HUES48 (cell line): Measurements from ENCODE around the gene CCDC59.
"Not testable (repeated sequence)": the region's sequence is repeated elsewhere in the genome, so short reads cannot be mapped to it uniquely, and the experiment has no call there.

ENCODE experiments used
- H3K27ac ChIP-seq: one replicate; pipeline ENCODE4 v1.7.0; 2013; ENCODE audit warnings: low read depth, low read length, inconsistent platforms
- H3K27me3 ChIP-seq: 2 replicates; pipeline ENCODE4 v1.6.1; 2013; ENCODE audit warnings: mild to moderate bottlenecking, low read length; ENCODE audit not compliant: control insufficient read depth, insufficient read depth
- H3K36me3 ChIP-seq: 2 replicates; pipeline ENCODE4 v1.6.1; 2013; ENCODE audit warnings: low read length; ENCODE audit not compliant: control insufficient read depth, insufficient read depth
- H3K4me1 ChIP-seq: 2 replicates; pipeline ENCODE4 v1.6.1; 2013; ENCODE audit warnings: mild to moderate bottlenecking, low read length; ENCODE audit not compliant: control insufficient read depth, insufficient read depth
- H3K4me3 ChIP-seq: 2 replicates; pipeline ENCODE4 v1.5.1; 2013; ENCODE audit warnings: mild to moderate bottlenecking, low read depth, low read length
- H3K9ac ChIP-seq: 2 replicates; pipeline ENCODE4 v1.6.1; 2013; ENCODE audit warnings: mild to moderate bottlenecking, low read depth, low read length, moderate library complexity
- H3K9me3 ChIP-seq: 2 replicates; pipeline ENCODE4 v1.6.1; 2013; ENCODE audit warnings: low read length; ENCODE audit not compliant: control insufficient read depth, insufficient read depth

CCDC59 gene

GRCh38 chr12:82361461-82361915, 3.3 kb upstream of the CCDC59 start:
- no peak overlapping the region for H3K4me3 ChIP-seq
- no peak overlapping the region for H3K27ac ChIP-seq
- H3K36me3 ChIP-seq: peaks cover 5% of the 10 kb centered on the region
- H3K9me3 ChIP-seq: no peaks in the 10 kb centered on the region
- no peak overlapping the region for H3K9ac ChIP-seq
- peaks cover 14% of the 10 kb centered on the region for H3K4me1 ChIP-seq
- H3K27me3 ChIP-seq: no peaks in the 10 kb centered on the region

DNA sequence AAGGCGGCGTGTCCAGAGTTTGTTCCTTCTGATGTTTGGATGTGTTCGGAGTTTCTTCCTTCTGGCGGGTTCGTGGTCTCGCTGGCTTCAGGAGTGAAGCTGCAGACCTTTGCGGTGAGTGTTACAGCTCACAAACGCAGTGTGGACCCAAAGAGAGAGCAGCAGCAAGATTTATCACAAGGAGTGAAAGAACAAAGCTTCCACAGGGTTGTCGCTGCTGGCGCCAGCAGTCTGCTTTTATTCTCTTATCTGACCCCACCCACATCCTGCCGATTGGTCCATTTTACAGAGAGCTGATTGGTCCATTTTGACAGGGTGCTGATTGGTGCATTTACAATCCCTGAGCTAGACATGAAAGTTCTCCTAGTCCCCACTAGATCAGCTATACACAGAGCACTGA, 2.6 kb upstream of the CCDC59 start:
- peaks cover 12% of the 10 kb centered on the region for H3K36me3 ChIP-seq
- H3K9ac ChIP-seq, H3K4me3 ChIP-seq, H3K27me3 ChIP-seq, H3K4me1 ChIP-seq, H3K9me3 ChIP-seq, H3K27ac ChIP-seq: not testable (repeated sequence)

DNA sequence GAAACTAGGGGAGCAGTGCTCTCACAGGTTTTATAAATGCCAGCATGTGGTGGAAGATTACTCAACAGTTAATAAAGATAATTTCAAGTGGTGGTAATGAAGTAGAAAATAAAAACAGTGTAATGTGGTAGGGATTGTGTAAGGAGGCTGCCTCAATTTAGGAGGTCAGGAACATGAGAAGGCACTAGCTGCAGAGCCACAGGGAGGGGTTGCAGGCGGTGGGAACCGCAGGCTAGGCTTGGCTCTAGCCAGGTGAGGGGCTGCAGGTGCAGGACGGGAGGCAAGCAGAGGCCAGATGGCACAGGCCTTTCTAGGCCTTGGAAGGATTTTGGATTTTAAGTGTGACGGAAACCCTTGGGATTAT, 910 bp upstream of the CCDC59 start:
- peaks cover 8% of the 10 kb centered on the region; the same call in 1 of the 2 replicates for H3K4me1 ChIP-seq
- H3K27me3 ChIP-seq: no peaks in the 10 kb centered on the region
- peak overlapping the region; percentile 98 for H3K4me3 ChIP-seq
- H3K9me3 ChIP-seq: no peaks in the 10 kb centered on the region
- peaks cover 29% of the 10 kb centered on the region for H3K36me3 ChIP-seq
- no peak overlapping the region for H3K27ac ChIP-seq
- H3K9ac ChIP-seq: no peak overlapping the region

DNA sequence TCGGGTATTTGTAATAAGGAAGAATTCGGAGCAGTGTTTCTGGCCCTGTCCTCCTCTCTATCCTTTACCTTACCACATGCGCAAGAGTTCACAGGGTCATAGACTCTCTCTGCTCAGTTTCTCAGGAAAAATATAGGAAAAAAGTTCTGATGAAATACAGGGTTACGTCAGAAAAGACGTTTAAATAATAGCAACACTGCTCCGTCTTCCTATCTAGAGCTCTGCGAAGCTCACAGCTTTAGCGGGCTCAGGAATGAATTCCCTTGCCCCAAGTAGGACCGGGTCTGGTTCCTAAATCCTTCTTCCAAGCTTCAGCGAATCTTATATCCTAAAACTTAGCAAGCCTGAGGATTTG, 365 bp downstream of the CCDC59 start:
- Histone ChIP-seq H3K27ac (peak overlapping the region; percentile 96), H3K4me3 (peak overlapping the region; percentile 98), H3K4me1 (peaks cover 6% of the 10 kb centered on the region; the same call in 1 of the 2 replicates), H3K9ac (peak overlapping the region; percentile 99), H3K36me3 (peaks cover 42% of the 10 kb centered on the region), H3K9me3 (no peaks in the 10 kb centered on the region), H3K27me3 (no peaks in the 10 kb centered on the region)

GRCh38 chr12:82357340-82357739, 847 bp downstream of the CCDC59 start:
- H3K4me1 ChIP-seq: peaks cover 6% of the 10 kb centered on the region; the same call in 1 of the 2 replicates
- peak overlapping the region; percentile 99 for H3K9ac ChIP-seq
- H3K36me3 ChIP-seq: peaks cover 47% of the 10 kb centered on the region
- no peaks in the 10 kb centered on the region for H3K9me3 ChIP-seq
- no peak overlapping the region for H3K27ac ChIP-seq
- no peaks in the 10 kb centered on the region for H3K27me3 ChIP-seq
- peak overlapping the region; percentile 98 for H3K4me3 ChIP-seq

GRCh38 chr12:82351390-82351789, 6.8 kb downstream of the CCDC59 start:
- Histone ChIP-seq H3K9ac (no peak overlapping the region), H3K27ac (no peak overlapping the region), H3K36me3 (peaks cover 47% of the 10 kb centered on the region)

GRCh38 chr12:82350161-82350560, 8.0 kb downstream of the CCDC59 start:
- no peaks in the 10 kb centered on the region for H3K9me3 ChIP-seq
- peaks cover 35% of the 10 kb centered on the region for H3K36me3 ChIP-seq
- no peak overlapping the region for H3K9ac ChIP-seq
- H3K4me1 ChIP-seq: no peaks in the 10 kb centered on the region
- no peaks in the 10 kb centered on the region for H3K27me3 ChIP-seq
- no peak overlapping the region for H3K4me3 ChIP-seq
- no peak overlapping the region for H3K27ac ChIP-seq

More at GRCh38 chr12:82351390-82351789, 6.8 kb downstream of the CCDC59 start:
- no peaks in the 10 kb centered on the region for H3K4me1 ChIP-seq
- H3K27me3 ChIP-seq: no peaks in the 10 kb centered on the region
- H3K4me3 ChIP-seq: no peak overlapping the region
- H3K9me3 ChIP-seq: no peaks in the 10 kb centered on the region

GRCh38 chr12:82329508-82329907, 28.7 kb downstream of the CCDC59 start:
- no peaks in the 10 kb centered on the region for H3K27me3 ChIP-seq
- H3K4me3 ChIP-seq: no peak overlapping the region; the same call in 1 of the 2 replicates
- H3K9ac ChIP-seq: no peak overlapping the region
- H3K9me3 ChIP-seq: no peaks in the 10 kb centered on the region
- no peak overlapping the region for H3K27ac ChIP-seq
- H3K36me3 ChIP-seq: no peaks in the 10 kb centered on the region
- H3K4me1 ChIP-seq: peaks cover 16% of the 10 kb centered on the region; the same call in 1 of the 2 replicates

DNA sequence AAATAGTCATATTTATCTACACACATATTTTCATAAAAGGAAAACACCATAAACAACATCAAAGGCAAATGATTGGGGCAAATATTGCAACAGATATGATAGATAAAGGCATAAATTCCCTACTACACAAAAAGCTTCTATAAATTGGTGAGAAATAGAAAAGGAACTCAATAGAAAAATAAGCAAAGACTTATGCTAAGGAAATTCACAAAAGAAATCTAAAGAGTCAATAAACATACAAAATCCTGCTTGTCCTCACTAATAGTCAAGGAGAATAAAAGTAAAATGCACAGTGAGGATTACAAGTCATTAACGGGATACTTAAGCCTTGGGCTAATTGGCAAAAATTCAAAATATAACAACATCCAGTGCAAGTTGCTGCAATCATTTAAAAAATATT, 30.3 kb downstream of the CCDC59 start:
- Histone ChIP-seq H3K4me3 (no peak overlapping the region), H3K9ac (no peak overlapping the region), H3K36me3 (no peaks in the 10 kb centered on the region), H3K27ac (no peak overlapping the region), H3K27me3 (no peaks in the 10 kb centered on the region), H3K4me1 (peaks cover 16% of the 10 kb centered on the region; the same call in 1 of the 2 replicates), H3K9me3 (no peaks in the 10 kb centered on the region)

GRCh38 chr12:82326905-82327503, 31.2 kb downstream of the CCDC59 start:
- H3K9me3 ChIP-seq: no peaks in the 10 kb centered on the region
- H3K36me3 ChIP-seq: no peaks in the 10 kb centered on the region
- H3K4me1 ChIP-seq: peaks cover 16% of the 10 kb centered on the region; the same call in 1 of the 2 replicates
- no peak overlapping the region for H3K27ac ChIP-seq
- no peaks in the 10 kb centered on the region for H3K27me3 ChIP-seq
- no peak overlapping the region for H3K4me3 ChIP-seq
- no peak overlapping the region for H3K9ac ChIP-seq

DNA sequence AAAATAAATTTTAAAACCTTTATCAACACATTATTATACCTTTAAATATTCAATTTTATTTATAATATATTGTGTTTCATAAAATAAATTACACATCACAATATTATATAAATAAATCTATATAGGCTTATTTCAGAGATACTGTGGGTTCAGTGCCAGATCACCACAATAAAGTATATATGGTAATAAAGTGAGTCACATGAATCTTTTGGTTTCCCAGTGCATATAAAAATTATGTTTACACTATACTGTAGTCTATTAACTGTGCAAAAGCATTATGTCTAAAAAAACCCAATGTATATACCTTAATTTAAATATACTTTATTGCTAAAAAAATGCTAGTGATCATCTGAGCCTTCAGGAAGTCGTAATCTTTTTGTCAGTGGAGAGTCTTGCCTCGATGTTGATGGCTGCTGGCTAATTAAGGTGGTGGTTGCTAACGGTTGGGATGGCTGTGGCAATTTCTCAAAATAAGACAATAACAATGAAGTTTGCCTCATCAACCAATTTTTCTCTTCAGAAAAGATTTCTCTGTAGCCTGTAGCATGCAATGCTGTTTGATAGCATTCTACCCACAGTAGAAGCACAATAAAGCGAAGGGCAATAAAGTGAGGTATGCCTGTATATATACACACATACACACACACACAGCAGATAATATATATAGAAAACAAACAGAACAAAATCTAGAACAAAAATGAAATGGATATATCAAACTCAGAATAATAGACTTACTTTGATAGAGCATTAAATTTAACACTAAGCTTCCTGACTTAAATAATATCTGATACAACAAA, 32.4 kb downstream of the CCDC59 start:
- Histone ChIP-seq H3K27ac (no peak overlapping the region), H3K4me3 (no peak overlapping the region), H3K9me3 (no peaks in the 10 kb centered on the region), H3K9ac (no peak overlapping the region), H3K4me1 (peaks cover 16% of the 10 kb centered on the region; the same call in 1 of the 2 replicates), H3K27me3 (no peaks in the 10 kb centered on the region), H3K36me3 (no peaks in the 10 kb centered on the region)
